GM19035 (cell line): Measurements from ENCODE around the gene CFHR4.
"Not testable (repeated sequence)": the region's sequence is repeated elsewhere in the genome, so short reads cannot be mapped to it uniquely, and the experiment has no call there.

Source experiments
- ATAC-seq: cut with Tn5 transposase; IDR thresholded peaks from one replicate; pipeline ENCODE4 v1.9.1; 2021; ENCODE audit not compliant: unreplicated experiment

The CFHR4 gene

DNA sequence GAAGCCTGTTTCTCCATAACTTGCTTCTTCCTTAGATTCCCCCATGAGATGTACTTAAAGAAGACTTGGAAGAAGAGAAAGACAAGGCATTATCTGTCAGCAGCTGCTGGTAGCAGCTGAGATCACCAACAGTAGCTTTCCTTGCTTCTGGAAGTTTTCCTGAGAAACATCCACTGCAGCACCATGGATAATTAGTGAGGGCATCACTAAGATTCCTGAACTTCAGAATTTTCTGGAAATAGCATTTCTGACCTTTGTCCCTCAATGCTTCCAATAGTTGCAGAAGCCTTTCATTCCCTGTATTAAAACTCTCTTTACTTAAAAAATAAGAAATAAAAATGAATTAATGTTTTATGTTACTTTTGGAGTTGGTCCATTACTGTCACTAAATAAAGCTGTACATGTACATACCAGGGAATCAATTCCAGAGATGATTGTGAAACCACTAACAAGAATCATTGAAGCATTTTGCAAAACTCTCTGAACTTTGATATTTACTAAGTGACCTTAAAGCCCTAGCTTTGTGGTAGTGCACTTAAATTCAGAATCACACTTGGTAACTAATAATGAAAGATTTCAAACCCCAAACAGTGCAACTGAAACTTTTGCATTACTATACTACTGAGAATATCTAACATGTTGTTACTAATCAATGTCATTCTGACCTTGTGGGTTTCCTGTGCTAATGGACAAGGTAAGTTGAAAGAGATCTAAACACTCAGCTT, at the start of gene CFHR4:
Gene CFHR4, plus strand, starts transcription at position 538 of the 725 bp plus-strand sequence. Its CDS starts 99 bp downstream, at position 637.
- ATAC-seq = peak; percentile 91

DNA sequence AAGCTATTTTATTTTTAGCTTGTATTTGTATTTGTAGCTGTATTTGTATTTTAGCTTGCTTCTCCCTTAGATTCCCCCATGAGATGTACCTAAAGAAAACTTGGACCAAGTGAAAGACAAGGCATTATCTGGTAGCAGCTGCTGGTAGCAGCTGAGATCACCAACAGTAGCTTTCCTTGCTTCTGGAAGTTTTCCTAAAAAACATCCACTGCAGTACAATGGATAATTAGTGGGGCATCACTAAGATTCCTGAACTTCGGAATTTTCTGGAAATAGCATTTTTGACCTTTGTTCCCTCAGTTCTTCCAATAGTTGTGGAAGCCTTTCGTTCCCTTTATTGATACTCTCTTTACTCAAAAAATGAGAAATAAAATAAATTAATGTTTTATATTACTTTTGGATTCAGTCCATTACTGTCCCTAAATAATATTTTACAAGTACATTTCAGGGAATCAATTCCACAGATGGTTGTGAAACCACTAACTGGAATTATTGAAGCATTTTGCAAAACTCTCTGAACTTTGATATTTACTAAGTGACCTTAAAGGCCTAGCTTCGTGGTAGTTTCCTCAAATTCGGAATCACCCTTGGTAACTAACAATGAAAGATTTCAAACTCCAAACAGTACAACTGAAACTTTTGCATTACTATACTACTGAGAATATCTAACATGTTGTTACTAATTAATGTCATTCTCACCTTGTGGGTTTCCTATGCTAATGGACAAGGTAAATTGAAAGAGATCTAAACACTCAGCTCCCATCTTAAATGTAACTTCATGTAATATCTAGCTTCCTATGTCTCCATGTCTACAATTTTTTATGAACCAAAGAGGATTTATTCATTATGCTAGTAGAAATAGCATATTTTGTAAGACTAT, 38.0 kb upstream of the CFHR4 start:
- not testable (repeated sequence) for ATAC-seq

DNA sequence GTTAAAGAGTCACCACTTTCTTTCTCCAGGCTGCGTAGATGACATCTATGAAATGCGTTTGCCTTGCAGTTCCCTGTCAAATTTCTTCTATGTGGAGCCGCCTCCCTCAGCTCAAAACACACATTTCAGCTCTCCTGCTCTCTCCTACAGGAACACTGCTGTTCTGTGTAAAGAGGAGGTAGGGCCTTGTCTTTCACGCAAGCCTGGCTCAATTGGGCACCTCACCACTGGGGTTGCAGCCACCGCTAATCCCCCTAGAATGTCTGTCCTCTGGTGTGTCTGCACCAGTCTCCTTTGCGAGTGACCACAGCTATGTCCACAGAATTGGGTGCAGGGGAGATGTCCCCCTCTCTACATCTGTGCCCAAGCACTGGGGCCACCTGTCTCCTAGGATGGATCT, 31.8 kb upstream of the CFHR4 start:
- no peak for ATAC-seq

DNA sequence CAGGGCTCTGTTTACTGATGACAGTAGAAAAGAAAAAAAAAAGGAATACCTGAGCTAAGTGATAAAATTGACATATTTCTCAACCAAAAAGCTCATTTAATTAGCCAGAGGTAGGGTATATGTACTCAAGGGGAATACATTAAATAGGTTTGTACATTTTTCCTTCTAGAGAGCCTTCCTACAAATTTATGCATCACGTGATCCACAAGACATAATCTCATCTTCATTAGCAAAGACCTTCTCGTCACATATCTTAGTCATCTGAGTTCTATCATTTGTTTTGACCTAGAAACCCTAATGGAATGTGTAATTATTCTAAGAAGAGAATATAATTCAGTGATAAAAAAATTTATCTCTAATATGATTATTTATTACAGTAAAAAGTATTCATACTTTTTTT, 30.7 kb upstream of the CFHR4 start:
- ATAC-seq = no peak

DNA sequence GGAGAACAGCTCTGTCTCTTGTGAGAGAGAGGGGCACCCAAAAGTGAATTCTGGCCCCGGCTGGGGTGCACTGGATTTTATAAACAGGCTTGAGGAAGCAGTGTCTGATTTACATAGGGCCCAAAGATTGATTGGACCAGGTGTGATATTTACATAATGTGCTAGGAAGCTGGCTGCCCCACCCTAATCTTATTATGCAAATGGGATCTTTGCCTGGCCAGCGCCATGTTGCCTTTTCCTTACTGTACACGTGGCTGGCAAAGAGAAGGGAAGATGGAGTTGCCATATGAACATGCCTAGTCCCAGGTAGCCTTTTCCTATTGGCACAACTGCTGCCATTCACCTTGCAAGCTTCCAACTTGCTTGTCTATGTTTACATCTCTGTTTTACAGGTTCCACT, 29.0 kb upstream of the CFHR4 start:
- ATAC-seq = no peak

DNA sequence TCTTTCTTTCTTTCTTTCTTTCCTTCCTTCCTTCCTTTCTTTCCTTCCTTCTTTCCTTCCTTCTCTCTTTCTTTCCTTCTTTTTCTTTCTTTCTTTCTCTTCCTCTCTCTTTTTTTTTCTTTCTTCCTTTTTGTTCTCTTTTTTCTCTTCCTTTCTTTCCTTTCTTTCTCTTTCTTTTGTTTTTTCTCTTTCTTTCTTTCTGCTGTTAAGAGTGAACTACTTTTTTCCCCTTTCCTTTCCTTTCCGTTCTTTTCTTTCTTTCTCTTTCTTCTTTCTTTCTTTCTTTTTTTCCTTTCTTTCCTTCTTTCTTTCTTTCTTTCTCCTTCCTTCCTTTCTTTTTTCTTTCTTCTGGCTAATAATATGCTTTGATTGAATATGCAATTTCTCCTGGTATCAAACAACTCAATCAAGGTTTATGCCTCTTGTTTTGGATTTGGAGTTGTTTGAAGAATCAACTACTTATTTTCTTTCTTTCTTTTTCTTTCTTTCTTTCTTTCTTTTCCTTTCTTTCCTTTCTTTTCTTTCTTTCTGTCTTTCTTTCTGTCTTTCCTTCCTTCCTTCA, 27.4 kb upstream of the CFHR4 start:
- ATAC-seq = no peak

DNA sequence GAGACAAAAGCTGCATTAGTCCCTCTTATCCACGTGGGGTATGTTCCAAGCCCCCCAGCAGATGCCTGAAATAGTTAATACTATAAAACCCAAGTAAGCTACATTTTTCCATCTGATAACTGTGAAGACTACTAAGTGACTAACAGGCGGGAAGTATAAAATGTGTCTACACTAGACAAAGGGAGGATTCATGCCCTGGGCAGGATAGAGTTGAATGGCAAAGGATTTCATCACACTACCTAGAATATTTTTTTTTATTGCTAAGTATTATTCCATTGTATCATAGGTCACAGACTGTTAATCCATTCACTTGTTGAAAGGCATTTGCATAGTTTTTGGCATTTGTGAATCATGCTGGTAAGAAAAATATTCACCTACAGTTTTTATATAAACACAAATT, 26.4 kb upstream of the CFHR4 start:
- no peak for ATAC-seq

DNA sequence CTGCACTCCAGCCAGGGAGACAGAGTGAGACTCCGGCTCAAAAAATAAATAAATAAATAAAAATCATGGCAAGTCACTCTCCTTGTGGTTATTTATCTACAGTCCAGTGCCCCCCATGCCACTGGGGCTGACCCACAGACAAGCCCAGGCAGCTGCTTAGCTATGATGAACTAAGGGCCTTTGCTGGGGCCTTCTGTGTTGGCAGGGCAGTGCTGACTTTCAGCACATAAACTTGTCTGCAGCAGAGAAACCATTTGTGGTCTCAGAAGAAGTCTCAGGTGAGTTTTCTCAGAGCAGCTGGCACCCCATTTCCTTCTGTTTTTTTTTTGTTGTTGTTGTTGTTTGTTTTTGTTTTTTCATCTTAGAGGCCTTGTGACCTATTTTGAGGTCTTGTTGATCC, 20.9 kb upstream of the CFHR4 start:
- ATAC-seq = no peak

DNA sequence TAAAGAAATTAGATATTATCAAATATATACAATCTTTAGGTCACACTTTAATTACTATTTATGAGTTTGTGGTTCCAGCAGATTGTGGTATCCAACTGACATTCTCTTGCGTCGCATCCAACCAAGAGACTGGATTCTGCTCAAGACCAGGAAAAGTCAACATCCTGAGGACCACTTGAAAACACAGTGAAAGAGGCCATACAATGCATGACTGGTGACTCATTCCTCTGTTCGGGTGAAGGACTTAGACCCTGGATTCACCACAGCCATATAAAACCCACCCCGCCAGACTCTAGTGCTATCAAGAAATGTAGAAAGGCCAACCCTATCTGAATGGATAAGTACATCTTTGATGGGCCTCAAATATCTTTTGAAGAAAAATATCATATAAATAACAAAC, 14.5 kb upstream of the CFHR4 start:
- ATAC-seq = no peak

DNA sequence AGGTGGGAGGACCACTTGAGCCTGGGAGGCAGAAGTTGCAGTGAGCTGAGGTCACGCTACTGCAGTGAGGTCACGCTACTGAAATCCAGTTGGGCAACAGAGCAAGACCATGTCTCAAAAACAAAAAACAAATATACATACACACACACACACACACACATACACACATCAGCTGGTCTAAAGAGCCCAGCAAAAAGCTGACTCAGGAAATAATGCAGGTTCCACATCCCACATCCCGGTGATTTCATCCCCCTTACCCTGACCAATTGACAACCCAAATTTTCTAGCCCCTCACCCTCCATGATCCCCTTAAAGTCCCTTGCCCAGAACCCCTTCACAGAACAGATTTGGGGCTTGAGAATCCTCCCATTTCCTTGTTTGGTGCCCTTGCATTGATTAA, 11.9 kb upstream of the CFHR4 start:
- no peak for ATAC-seq

DNA sequence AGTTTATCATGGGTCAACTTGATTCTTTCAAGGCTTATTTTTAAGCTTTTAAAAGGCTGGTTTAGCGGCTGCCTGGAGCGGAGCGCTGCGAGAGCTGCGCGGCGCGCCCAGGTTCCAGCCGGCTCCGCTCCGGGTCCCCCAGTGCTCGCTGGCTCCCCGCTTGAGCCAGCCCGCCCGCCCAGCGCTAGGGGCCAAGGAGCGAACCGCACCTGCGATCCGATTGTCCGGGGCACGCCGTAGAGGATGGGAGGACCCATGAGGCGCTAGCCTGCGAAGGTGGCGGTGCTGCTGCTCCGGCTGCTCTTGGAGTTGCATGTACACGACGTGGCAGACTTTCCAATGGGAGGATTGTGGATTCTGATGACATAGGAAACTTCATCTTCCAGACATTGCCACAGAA, 9.9 kb upstream of the CFHR4 start:
- no peak for ATAC-seq

DNA sequence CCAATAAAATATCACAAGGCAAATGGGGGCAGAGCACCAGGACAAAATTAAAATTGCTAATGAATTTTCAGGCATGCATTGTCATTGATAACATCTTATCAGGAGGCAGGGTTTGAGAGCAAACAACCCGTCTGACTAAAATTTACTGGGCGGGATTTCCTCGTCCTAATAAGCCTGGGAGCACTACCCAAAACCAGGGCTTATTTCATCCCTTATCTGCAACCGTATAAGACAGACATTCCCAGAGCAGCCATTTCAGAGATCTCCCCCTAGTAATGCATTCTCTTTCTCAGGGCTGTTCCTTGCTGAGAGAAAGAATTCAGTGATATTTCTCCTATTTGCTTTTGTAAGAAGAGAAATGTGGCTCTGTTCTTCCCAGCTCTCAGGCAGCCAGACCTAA, 1.3 kb upstream of the CFHR4 start:
- not testable (repeated sequence) for ATAC-seq

DNA sequence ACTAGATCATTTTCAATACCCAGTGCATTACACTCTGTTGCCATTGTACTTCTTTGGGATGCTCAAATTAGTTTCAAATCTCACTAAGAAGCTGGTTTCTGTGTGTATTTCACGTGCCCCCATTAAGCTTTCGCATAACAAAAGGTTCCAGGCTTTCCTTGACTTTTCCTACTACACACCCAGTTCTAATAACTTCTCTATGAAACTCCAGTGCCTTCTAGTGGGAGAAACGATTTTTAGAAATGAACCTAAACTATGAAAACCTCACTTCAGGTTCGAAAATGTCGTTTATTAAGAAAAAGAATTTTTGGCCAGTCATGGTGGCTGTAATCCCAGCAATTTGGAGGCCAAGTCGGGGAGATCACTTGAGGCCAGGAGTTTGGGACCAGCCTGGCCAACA, 2.8 kb downstream of the CFHR4 start:
- no peak for ATAC-seq

DNA sequence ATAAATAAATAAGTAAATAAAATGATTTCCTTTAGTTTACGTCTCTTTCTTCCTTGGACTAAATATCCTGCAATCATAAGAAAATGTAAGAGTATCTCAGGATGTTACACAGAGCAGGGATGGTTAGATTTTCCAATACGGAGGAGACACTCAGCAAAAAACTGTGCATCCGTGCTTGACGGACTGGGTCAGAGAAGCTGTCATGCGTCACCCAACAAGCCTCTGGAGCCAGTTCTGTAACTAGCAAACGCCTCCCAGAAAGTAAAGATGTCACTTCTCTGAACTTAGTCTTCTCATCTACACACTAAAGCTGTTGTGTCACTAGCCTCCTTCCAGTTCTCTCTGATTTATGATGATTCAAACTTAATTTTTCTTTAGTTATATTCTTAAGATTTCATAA, 3.4 kb downstream of the CFHR4 start:
- no peak for ATAC-seq

DNA sequence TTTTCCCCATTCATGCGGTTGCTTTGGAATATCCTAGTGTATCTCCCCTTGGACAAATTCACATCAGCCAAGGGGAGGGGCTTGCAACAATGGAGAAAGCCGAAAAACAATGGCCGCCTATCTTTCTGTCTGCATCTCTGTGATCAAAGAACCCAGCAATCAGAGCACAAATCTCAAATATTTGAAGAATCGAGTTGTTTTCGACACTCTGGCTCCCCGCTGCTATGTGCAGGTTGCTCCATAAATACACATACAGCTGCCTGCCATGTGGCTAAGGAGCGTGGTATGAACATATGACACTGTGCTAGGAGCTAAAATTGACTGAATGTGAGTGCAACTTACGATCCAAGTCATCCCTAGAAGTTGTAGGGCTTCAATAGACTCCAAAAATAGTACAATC, 8.5 kb downstream of the CFHR4 start:
- ATAC-seq = no peak

DNA sequence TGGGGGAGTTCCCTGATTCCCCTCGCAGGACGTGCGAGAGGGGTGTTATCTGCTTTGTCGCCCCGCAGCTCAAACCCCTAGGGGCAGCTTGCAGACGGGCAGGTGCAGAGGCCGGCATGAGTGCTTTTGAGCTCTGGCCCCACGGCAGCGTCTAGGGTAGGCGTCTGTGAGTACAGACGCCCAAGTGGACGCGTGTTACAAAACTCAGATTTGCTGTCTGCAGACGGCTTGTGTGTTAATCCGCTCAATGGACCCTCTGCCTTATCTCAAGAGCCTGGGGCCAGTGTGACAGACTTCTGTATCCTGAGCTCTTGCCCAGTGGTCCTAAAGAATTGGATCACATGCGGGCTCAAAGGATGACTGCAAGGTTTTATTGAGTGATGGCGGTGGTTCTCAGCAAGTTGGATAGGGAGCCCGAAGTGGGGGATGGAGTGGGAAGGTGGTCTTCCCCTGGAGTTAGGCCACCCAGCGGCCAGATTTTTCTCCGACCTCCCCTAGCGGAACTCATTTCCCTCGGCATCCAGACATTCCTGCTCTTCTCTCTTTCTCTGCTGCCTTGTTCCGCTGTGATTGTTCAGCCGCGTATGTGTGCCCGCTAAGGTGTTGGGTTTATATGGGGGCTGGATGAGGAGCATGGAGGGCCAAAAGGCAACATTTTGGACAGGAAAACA, 9.4 kb downstream of the CFHR4 start:
- ATAC-seq = no peak

DNA sequence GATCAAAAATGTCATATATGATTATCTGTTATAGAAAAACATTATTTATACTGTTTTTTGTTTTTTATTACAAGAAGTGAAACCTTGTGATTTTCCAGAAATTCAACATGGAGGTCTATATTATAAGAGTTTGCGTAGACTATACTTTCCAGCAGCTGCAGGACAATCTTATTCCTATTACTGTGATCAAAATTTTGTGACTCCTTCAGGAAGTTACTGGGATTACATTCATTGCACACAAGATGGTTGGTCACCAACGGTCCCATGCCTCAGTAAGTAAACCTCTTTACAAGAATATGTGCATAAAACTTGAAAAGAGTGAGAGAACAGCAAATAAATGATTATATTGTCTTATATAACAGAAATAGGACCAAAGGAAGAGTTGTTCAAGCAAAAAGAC, 14.5 kb downstream of the CFHR4 start:
- no peak for ATAC-seq

DNA sequence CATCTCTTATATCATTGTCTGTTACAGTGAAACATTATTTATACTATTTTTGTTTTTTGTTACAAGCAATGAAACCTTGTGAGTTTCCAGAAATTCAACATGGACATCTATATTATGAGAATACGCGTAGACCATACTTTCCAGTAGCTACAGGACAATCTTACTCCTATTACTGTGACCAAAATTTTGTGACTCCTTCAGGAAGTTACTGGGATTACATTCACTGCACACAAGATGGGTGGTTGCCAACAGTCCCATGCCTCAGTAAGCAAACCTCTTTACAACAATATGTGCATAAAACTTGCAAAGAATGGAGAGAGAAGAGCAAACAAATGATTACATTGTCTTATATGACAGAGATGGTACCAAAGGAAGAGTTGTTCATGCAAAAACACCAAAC, 22.4 kb downstream of the CFHR4 start:
- ATAC-seq = no peak

DNA sequence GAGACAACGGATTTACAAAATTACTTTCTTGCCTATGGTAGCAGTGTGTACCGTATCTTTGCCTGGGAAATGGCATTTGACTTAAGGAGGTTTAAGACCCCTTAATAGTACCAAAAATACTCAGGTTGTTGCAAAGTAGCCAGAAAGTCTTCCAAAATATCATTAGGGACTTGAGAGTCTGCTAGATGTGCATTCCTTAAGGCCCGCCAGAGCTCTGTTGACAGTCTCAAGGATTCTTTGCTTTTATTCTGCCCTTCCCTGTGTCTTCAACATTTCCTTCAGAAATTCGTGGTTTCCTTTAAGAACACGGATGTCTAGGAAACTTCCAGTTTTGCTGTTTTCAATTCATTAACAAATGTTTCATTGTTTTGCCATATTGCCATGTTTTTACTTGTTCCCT, 24.4 kb downstream of the CFHR4 start:
- not testable (repeated sequence) for ATAC-seq

DNA sequence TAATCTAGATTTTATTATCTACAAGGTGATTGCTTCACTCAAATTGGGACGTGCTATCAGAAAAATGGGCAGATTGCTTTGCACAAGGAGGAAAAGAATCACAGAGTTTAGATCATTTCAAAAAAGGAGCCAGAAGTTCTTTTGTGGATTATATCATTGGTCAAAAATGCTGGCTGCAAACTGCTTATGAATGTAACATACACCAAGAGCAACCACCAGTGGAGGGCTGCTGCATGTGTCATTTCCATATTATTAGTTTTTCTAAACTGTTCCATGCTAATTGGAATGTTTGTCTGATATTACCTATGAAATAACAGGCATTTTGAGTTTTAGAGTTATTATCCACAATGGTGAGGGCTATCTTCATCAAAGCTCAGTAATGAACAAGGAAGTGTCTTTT, 39.0 kb downstream of the CFHR4 start:
- not testable (repeated sequence) for ATAC-seq

DNA sequence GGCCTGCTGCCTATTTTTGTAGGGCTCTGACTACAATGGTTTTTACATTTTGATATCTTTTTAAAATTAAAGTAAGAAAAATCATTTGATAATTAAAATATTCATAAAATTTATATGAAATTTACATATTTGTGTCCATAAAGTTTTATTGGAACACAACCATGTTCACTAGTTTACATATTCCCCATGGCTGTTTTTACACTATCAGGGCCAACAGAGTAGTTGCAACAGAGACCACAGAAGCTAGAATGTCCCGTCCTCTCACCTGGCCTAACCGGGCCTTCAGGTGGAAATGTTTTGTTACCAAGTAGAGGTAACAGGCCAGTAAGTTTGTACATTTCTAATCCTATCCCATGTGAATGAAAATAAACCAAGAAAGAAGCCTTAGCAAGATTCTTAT, 45.0 kb downstream of the CFHR4 start:
- ATAC-seq = not testable (repeated sequence)
